HG02610 (cell line): ENCODE results near the gene SLIT2.

Source experiments
- ATAC-seq: cut with Tn5 transposase; IDR thresholded peaks from one replicate; pipeline ENCODE4 v1.9.1; 2021; ENCODE audit warnings: mild to moderate bottlenecking, moderate library complexity; ENCODE audit not compliant: unreplicated experiment

Gene SLIT2

GRCh38 chr4:20262221-20262620, 10.5 kb downstream of the SLIT2 start:
- ATAC-seq, result no peak

DNA sequence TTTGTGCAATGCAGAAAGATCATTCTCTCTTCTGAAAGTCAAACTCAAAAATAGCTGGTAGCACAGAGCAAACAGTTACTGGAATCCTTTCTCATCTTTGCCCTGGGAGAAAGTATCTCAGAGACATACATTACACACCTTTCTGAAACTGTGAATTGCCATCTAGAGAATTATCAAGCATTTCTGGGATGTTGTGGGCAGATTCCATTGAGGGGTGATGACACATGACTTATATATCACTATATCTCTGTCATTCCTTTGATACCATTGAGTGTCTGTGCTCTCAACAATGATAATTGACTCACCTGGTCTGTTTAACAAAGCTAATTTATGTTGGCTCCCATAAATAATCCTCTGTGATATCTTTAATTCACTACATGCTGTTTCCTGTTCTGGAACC, 13.0 kb downstream of the SLIT2 start:
- ATAC-seq, result no peak

GRCh38 chr4:20265726-20266125, 14.0 kb downstream of the SLIT2 start:
- ATAC-seq, result no peak

DNA sequence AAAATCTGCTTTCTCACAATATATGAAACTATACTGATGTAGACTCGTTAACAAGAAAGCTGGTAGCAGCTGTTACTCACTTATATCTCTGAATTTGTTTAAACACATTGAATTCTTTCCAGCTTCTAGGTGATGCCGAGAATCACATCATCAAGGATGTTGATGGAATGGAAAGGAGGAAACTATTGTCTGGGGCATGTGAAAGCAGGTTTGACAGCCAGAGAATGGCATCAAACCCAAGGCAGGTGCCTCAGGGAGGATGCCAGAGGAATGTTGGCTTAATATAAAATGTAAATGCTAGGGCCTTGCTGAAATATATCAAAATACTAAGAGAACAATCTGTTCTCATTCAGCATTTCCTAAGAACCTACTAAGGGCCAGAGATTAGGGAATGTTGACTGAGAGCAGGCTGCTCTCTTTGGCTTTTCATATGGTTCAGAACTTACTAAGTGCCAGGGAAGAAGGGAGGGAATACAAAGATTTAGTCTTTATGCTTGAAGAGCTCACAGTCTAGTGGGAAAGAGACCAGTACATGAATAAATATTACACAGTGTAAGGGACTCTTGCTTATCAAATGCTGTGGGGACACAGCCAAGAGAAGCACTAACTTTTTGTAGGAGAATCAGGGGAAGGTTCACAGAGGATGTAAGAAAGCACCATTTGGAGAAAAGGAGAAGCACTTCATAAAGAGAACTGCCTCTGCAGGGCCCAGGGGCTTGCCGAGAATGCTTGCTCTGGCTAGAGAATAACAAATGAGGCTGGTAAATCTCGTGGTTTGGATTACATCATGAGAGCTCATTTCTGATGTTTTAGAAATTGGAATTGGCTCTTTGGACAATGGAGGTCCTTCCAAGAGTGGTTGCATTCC, 14.7 kb downstream of the SLIT2 start:
- no peak for ATAC-seq

DNA sequence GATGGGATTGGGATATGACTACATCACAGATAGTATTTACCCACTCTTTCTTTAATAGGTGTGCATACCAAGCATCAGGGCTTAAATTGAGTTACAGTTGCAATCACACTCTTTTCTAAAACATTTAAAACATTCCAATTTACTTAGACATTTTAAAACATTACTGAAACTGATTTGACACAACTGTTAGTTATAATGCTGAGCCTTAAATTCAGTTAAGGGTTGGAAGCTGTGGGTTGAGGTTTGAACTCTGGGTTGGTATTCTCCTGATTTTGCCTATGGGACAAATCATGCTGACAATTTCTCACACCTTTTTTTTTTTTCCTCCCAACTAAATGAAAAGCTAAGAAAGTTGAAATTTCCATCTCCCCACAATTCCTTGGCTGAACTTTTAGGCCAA, 16.3 kb downstream of the SLIT2 start:
- ATAC-seq, result no peak

DNA sequence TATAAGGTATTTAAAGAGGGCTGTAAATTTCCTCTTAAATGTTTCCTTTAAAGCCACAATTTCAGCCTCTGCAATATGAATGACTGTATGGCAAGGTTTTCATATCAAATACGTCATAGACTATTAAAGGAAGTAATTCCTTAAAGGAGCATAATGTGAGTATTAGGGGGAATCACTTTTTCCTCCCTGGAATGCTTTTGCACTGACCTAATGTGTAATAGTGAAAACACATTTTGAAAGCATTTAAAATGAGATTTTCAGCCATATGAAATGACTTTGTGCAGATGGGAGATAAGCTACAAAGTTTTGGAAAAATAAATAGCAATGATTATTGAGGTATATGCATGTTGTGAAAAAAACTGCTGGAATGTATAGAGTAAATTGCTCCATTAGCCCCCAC, 17.6 kb downstream of the SLIT2 start:
- no peak for ATAC-seq

GRCh38 chr4:20271950-20272349, 20.2 kb downstream of the SLIT2 start:
- no peak for ATAC-seq

DNA sequence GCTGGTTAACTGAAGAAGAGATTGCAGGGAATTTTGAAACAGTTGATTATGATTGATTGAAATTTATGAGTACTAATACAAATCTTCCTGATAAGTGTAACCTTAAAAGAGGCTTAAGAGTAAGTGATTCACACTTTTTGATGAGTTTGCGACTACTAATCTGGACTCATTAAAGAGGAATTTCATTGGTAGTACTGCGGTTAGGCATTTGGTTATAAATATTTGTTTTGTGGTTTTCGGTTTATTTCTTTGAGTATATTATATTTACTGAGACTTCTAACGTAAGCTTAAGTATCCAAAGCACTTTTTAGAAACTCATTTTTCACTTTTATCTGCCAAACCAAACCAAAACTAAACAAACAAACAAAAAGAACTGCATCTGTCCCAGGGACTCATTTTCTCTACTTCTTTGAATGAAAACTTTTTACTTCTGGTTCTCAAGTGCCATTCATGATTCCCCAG, 20.7 kb downstream of the SLIT2 start:
- no peak for ATAC-seq

- ATAC-seq, result no peak
Observed at GRCh38 chr4:20273793-20274192, 22.1 kb downstream of the SLIT2 start.

DNA sequence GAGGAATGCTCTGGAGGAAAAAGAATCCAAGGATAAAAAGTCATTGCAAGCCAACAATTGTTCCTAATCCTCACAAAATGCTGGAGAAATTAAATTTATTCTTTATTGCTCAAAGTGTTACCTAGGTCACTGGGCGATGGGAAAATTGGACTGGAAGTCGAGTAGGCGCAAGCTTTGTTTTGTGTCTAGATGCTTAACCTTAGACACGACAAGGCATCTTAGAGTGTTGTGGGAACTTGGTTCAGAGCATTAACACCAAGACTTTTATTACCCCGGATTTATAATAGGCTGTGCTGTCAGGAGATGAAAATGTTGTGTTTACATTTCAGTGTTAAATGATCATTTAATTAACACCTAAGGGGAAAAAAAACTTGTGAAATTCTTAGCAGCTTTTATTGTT, 25.1 kb downstream of the SLIT2 start:
- ATAC-seq, result no peak

GRCh38 chr4:20278195-20278594, 26.5 kb downstream of the SLIT2 start:
- ATAC-seq, result no peak

DNA sequence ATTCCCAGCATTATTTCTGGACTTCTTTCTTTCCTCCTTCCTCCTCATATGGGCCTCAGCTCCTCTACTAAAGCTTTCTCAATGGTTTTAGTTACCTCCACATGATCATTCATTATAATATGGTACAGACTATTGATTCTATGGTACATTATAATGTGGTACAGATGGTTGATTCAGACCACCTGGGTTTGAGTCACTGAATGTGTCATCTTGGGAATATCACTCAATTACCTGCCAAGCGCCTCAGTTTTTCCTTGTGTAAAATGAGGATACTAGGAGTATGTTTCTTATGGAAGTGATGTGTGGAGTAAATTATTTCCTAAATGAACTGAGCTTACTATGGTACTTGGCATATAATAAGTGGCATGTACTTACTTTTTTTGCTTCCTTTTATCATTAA, 27.7 kb downstream of the SLIT2 start:
- ATAC-seq, result no peak

GRCh38 chr4:20281453-20281852, 29.7 kb downstream of the SLIT2 start:
- no peak for ATAC-seq

DNA sequence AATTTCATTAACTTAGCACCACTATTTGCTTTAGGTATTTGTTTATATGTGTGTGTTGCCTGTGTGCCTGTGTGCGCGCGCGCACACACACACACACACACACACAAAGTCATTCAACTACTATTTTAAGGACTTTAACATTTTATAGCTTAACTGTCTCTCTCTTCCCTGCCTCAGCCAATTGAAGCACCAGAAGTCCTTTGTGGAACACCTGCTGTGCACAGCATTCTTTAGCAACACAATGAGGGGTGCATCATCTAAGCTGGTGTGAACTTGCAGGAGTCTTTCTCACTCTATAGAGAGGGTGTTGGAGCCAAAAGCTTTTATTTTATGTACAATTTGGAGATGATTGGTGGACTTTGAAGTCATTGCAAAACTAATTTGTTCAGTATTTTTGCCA, 31.3 kb downstream of the SLIT2 start:
- no peak for ATAC-seq

- no peak for ATAC-seq
Observed at GRCh38 chr4:20284990-20285389, 33.3 kb downstream of the SLIT2 start.

GRCh38 chr4:20287246-20287645, 35.5 kb downstream of the SLIT2 start:
- ATAC-seq, result no peak

- ATAC-seq, result no peak
Observed at GRCh38 chr4:20288047-20288650, 36.4 kb downstream of the SLIT2 start.

- ATAC-seq, result no peak
Observed at GRCh38 chr4:20288846-20289512, 37.3 kb downstream of the SLIT2 start.

DNA sequence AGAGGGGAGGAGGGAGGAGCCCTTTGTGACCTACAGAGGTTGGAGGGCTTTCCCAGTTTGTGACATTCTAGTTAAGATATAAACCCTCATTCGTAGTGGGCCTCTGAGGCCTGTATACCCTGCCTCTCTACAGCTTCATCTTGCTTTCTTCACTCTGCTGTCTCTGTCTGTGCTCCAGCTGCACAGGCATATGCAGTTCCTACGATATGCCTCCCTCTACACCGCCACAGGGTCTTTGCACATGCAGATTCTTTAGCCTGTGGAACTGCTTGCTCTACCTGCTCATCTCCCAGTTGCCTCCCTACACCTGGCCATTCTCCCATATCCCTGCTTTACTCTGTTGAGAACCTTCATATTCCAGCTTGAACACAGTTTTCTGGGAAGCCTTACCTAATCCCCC, 38.1 kb downstream of the SLIT2 start:
- no peak for ATAC-seq

GRCh38 chr4:20292739-20293138, 41.0 kb downstream of the SLIT2 start:
- ATAC-seq, result no peak

DNA sequence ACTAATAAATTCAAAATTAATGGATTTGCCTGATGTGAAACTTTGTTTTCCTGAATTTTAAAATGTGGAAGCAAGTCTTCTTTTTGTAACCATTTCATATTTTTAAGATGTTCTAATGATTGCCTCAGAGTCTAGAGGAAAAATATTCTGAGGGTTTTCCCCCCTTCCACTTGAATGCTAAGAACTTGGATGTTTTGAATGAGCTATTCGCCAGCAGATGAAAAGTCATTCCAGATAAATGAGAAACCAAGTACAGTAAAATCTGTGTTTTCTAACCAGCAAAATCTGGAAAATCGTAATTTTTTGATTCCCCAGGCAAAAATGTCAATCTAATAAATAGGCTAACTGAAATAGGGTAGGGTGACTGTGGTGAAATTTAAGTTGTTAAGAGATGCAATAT, 45.6 kb downstream of the SLIT2 start:
- no peak for ATAC-seq

GRCh38 chr4:20297783-20298182, 46.1 kb downstream of the SLIT2 start:
- no peak for ATAC-seq
